GM19240 (cell line): ENCODE results near the gene ARHGAP10.

Source experiments
- DNase-seq: peaks from one replicate; pipeline ENCODE4 v3.0.0; 2011; ENCODE audit warnings: low spot score; ENCODE audit not compliant: insufficient read length

ARHGAP10 gene

DNA sequence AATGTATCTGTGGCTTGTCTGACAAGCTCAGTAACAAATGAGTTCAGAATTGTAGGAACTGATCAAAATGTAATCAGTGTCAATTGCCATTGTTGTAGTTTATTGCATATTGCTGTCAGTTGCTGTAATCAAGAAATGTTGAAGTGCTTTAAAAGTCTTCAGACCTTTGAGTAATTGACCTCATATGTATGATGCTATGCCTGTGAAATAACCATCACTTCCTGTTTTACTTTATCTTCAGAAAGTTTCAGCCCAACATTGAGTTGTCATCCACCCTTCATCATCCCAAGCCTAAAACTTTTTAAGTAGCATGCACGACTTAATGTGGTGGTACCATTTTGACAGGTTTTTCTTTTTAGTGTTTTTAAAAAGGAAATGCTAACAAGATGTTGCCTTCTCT lies 212.4 kb downstream of the ARHGAP10 start:
- no peak for DNase-seq

DNA sequence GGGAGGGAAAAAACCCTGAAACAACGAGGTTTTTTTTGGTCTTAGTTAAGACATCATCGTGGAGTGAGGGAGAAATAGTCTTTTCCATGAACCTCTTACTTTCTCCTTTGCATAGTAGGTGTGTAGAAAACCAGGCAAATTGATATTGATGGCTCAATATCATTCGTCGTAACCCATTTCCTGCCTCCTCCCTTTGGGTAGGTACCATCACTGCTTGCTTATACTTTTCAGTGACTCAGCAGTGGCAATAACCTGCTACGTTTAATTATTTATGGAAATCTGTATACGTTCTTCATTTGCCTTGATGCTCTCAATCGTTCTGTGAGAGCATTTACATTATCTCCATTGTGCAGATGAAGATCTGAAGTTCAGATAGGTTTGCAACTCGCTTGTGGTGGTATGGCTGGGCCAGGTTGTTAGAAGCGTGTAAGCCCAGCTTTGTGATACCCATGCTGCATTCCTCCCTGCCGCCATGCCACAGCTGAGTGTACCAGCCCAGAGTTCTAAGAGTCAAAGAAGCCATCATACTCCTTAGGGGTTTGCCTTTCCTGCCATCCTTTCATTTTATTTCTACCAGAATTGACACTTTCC lies 212.9 kb downstream of the ARHGAP10 start:
- DNase-seq: no peak

DNA sequence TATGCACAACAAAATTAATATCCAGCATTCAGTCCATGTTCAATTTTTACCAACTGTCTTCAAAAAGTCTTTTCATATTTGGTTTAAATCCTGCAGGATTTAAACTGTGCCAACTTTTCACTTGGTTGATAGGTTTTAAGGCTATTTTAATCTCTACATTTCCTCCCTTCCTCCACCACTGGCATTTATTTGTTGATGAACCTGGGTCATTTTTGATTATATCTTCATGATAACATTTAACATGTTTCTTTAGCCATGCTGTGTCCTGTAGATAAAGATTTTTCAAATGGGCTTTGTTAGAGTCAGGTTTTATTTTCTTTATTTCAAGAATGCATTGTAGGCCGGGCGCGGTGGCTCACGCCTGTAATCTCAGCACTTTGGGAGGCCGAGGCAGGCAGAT lies 216.4 kb downstream of the ARHGAP10 start:
- no peak for DNase-seq

DNA sequence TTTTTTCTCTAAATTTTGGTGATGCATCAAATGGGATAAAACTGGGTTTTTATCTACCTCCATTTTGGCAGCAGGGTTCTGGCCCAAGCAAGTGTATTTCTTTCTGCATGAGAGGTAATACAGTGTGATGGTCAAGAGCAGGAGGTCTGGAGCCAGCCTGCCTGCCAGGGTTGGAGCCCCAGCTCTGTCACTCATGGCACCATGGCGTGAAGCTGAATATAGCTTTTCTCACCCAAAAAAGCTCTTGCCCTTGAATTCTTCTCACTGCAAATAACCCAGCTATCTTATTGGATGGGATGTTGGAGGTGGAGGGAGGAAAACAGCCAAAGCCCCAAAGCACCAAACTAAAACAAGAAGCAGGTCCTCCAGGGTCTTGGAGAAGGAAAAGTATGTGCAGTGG lies 218.4 kb downstream of the ARHGAP10 start:
- DNase-seq: no peak

DNA sequence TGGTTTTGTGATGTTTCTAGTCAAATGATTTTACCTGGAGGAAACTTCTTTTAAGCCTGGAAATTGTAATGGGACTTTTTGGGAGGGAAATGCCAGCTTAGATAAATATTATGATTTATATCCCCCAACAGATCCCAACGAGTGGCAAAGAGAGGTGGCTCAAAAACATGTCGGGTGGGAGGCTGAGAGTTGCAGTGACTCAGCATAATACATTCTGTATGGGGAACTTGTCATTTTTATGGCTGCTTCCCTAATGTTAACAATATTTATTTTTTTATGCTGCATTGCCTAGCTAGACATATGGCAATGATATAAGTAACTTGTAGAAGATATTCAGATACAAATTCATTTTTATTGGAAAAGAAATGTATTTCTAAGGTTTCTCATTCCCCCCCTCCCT lies 219.0 kb downstream of the ARHGAP10 start:
- DNase-seq: no peak

DNA sequence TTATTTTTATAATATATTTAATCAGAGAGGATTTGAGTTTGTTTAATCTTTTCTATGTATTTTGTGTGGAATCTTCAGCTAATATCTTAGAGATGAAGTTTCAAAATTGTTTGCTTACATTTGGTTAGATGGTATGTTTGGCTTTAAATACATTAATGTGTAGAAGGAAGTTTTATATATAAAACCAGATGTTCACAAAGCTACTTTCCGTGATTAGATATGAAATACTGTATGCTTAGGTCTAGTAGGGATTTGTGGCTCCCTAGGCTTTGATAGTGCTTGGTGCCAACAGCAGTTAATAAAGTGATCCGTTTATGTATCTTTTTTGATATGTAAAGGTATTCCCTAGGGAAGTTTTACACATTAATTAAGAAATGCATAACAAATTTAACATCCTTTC lies 223.0 kb downstream of the ARHGAP10 start:
- no peak for DNase-seq

DNA sequence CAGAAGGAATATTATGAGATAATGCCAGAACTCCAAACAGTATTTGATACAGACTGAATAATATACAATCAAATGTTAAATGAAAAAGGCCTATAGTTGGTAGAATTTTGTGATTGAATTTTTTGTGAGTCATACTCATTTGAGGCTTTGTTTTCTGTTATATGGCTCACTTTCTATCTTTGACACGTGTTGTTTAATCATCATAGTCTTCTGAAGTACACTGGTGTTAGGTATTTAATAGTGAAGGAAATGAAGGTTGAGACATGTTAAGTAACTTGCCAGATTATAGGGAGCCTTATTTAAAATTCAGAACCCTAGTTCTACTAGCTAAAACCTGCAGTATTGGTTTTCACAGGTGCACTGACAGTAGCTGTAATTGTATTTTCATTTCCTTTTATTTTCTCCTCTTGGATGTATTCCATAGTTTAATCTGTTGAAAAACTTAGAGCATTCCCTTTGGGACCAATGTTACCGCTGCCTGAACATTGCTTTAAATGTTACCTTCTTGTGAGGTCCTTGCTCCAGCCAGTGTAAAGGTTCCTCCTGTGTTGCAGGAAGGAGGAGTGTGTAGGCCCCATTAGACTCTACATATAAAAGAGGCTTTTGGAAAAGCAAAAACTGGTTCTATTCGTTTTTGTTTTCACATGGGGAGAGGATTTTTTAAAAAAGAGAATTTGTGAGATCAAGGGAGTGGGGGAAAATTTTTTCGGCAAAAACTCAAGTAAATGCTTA lies 224.1 kb downstream of the ARHGAP10 start:
- DNase-seq: no peak

DNA sequence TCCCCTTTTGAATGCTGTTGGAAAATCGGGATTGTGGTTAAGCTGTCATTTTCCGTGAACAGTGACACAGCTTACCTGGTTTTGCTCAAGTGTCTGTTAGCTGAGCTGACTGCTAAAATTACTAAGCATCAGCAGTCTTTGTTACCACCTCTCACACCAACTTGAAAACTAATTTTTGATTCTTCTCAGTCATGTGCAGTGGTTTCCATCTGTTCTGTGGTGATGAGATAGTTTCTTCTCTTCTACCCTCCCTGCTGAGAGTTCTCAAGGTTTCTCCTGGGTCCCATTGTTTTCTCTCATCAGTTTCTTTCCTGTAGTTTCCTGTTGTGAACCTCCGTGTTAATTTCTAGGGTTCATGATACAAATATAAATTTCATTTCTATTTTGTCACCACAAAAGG lies 225.6 kb downstream of the ARHGAP10 start:
- no peak for DNase-seq

DNA sequence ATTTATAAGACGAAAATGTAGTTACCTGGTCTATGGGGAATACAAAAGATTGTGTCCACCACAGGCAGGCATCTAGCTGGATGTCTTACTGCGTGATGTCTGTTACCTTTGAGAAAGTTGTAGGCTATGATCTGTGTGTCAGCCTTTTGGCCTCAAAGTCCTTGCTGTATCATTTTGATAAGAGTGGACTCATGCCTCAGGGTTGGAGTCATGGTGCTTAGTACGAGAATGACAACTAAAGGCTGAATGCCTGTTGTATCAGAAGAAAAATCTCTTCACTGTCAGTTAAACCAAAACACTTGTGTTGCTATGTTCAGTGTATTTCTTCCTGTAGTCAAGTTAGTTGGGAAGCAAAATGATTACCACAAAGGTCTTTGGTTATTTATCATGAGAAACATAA lies 226.2 kb downstream of the ARHGAP10 start:
- no peak for DNase-seq

DNA sequence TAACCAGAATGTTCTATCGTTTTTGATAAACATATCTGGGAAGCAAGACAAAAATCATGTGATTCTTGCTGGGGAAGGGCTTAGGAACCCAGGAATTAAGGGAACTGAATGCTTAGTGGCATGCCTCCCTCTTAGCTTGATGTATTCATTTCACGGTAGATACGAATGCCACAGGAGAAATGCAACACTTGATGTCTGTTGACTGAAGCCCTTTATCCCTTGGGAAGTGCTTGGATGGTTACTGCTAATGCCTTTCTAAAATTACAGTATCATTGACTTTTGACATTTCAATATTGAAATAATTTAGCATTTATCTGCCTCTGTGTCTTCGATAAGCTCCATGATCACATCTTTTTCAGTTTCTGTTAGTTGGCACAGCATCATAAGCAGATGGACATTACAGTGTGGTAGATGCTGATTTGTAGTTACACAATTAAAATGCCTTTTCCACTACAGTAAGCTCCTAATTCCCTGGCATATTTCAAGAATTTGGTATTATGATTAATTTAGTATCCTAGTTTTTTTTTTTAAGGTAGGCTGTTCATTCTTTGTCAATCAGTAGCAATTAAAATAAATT lies 226.7 kb downstream of the ARHGAP10 start:
- no peak for DNase-seq

DNA sequence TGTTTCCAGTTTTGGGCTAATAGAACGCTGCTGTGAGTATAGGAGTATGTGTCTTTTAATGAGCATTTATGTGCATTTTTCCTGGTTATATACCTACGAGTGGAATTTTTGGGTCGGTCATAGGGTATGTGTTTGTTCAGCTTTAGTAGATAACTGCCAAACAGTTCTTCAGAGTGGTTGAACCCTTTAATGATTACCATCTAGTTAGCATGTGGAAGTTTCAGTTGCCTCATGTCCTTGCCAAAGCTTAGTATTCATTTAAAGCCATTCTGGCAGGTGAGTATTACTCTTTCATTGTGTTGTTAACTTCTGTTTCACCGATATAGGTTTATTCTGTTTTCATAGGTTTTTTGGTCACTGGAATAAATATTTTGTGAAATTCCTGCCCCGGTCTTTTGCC lies 229.1 kb downstream of the ARHGAP10 start:
- DNase-seq: no peak

DNA sequence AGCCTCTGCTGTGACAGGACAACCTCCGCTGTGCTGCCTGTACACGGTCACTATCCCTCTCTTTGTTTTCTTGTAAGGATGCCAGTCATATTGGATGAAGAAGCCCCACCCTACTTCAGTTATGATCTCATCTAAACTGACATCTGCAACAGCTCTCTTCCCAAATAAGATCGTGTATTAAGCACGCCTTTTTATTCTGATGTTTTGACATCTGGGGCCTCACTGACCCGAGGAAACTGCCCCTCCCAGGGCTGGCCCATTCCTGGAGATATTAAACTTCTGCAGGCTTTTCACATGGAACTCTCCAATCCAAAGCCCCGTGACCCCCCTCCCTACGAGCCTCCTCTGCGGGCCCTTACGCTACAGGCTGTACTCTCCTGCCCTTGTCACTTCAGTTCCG lies 232.0 kb downstream of the ARHGAP10 start:
- no peak for DNase-seq

DNA sequence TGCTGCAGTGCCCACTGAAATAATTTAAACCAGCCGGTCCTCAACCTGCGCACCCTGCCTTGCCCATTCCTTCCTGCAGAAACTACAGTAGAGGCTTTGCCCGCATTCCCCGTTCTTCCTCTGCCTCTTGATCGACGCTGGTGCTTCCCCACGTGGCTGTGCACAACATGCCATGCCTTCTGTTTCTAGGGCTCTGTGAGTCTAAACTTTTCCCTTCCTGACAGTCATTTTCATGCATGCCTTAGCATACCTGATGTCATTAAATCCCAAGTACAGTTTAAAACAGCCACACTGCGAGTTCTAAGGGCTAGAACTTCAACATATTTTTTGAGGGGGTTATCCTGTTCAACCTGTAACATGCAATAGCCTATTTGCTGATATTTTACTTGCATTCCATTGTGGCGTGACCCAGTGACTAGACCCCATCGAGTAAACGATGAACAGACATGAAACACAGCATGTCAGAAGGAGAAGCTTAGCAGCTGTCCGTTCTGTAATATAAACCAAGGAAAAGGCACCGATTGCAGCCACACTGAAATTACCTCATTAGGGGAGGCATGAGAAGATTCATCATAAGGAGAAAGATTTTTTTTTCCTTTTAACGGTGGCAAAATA lies 232.5 kb downstream of the ARHGAP10 start:
- DNase-seq: no peak

DNA sequence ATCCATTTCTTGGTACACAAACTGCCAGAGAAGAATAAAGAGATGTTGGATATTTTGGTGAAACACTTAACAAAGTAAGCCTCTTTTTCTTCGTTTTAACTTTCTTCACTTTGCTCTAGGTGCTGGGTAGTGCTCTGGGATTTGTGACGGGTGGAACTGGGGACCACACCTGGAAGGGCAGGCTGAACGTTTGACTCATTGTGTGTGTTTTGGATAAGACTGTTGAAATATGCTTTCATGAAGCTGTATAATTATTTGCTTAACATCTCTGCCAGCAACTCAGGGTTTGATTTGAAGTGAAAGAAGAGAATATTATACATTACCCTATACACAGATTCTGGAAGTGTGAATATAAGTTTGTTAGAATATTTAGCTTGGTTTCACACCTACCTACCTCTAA lies 233.2 kb downstream of the ARHGAP10 start:
- DNase-seq: no peak

DNA sequence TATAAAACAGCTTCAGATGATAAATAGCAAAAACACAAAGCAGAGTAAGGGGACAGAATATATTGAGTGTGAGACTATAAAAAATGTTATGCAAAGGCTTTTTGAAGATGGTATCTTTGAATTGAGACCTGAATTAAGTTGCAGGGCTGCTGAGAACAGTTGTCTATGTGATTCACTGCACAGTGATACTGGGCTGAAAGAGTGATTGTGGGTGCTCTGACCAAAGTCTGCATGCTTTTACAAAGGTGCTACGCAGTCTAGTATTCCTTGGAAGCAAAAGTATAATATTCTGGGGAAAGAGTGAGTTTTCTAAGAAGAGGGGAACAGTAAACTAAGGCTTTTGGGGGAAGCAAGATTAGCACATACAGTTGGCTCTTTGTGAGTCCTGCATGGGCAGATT lies 234.0 kb downstream of the ARHGAP10 start:
- no peak for DNase-seq

DNA sequence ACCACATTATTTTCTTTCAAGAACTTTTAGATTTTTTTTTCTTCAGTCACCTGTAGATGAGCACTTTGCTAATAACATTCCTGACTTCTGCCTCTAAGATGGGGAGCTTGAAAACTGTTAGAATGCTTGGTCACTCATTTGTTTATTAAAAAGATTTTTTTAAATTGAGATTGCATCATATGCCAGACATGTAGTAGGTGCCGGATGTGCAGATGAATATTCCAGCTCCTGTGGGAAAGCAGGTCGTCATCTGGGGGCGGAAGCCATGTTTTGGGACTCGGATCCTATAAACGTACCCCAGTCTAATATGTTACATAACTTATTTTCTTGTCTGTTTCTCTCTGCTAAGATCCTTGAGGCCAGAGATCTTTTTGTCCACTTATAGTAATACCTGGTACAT lies 236.8 kb downstream of the ARHGAP10 start:
- no peak for DNase-seq

DNA sequence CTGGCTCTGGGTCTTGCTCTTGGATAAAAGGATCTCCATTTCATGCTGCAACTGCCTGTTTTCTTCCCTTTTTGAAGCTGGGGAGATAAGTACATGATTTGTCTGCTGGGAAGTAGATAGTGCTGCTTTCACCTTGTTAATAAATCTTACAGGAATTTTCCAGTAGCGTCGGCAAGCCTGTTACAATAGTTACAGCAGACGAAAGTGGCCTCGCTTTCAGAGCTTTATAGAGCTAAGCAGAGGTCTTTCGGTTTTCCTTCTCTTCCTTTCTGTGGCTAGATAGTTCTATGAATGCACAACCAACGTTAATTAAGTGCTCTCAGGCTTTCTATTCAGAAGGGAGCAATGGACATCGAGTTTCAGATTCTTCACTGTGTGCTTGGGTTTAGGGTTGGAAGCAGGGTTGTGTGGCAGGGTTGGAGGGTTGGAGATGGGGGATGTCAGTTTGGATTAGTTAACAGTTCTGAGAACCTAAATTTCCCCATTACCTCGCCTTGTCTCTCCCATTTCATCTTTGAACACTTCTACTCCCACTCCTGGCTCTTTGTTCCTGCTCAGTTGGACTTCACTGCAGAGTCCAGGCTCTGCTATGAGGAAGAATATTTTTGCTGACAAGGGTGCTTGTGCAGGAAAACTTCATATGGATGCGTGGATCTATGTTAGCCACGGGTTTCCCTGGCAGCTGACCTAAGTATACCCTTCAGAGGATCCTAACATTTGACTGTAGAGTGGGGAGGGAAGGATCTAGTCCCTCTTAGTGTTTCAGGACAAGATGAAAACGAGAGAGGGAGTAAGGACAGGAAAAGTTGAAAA lies 237.9 kb downstream of the ARHGAP10 start:
- DNase-seq: no peak

DNA sequence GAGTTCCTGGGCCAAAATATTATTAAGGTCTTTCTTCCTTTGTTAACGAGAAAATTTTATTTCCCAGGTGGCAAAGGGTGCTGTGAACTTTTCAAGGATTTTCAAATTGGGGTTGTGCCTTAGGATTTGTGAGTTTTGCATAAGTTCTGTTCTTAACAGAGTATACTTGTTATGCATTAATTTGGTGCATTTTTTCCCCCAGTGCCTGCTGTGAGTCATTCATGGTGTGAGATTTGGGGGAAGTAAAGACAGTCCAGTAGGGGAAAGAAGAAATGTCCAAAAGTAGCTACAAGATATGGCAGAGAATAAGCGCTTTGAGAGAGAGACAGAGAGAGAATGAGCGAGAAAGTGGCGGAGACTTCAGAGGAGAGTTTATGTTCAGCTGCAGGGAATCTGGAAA lies 239.2 kb downstream of the ARHGAP10 start:
- DNase-seq: no peak

DNA sequence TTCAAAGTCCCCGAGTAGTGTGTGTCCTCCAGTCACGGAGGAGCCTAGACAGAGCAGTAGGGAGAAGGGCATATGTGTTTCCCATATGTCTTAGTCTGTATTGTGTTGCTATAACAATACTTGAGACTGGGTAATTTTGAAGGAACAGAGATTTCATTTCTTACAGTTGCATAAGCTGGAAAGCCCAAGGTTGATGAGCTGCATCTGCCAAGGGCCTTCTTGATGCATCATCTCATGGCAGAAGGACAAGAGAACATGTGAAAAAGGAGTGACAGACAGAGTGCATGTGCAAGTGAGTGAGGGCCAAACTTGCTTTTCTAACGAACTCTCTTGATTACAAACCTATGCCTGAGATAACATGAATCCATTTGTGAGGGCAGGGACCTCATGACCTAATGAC lies 243.4 kb downstream of the ARHGAP10 start:
- no peak for DNase-seq

DNA sequence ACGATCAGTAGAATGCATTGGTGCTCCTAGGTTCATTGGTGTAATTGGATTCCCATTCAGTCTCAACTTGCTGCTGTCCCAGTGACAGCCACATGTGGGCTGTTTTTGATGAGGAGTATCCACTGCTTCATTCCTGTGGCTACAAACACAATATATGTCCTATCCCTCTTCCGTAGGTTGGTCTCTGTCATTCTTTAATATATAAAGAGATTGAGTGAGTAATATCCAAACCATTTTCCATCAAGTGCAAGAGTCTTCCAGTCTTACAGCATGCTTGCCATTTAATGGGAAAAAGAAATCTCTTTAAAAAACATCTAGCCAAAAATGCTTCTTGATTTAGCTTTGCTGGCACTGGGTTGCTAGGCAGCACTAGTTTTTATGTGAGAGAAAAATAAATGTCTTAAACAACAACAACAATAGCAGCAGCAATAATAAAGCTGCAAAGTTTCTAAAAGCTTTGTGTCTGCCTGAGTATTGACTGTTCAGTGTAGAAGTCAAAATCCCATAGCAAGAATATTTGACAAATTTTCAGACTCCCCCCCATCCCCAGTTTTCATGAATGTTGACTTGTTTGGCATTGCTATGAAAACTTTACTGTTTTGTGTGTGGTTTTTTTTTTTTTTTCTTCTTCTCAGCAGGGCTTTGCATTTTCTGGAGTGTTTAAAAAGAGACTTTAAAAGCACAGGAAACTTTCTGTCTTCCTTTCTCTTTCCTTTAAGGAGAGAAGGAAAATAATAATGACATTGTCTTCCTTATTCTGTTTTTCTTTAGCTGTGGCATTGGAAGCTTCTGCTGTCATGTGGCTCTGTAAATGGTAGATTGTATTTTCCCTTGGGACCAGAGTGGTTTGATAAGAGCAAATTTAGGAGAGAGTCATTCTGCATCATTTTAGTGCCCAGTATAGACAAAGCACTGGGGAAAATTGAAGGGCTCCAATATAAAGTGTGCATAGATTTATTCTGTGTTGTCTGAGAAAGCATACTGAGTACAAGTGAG lies 244.3 kb downstream of the ARHGAP10 start:
- DNase-seq: no peak

DNA sequence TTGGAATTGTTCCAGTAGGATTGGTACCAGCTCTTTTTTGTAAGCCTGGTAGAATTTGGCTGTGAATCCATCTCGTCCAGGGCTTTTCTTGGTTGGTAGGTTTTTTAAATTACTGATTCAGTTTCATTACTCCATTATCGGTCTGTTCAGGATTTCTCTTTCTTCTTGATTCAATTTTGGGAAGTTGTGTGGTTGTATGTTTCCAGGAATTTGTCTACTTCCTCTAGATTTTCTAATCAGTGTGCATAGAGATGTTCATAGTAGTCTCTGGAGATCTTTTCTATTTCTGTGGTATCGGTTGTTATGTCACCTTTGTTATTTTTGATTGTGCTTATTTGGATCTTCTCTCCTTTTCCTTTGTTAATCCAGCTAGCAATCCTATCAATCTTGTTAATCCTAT lies 248.7 kb downstream of the ARHGAP10 start:
- DNase-seq: no peak
